ENCODE results near the gene KIF1C. TPM values are rescaled to one million over a fixed set of nuclear protein-coding genes. Genes with fewer than 3 reads are reported as not detected.
"Not testable (repeated sequence)": the region's sequence is repeated elsewhere in the genome, so short reads cannot be mapped to it uniquely, and the experiment has no call there.

KIF1C gene
- polyA plus RNA-seq, 2 donors: 64.7 to 71.6 TPM

DNA sequence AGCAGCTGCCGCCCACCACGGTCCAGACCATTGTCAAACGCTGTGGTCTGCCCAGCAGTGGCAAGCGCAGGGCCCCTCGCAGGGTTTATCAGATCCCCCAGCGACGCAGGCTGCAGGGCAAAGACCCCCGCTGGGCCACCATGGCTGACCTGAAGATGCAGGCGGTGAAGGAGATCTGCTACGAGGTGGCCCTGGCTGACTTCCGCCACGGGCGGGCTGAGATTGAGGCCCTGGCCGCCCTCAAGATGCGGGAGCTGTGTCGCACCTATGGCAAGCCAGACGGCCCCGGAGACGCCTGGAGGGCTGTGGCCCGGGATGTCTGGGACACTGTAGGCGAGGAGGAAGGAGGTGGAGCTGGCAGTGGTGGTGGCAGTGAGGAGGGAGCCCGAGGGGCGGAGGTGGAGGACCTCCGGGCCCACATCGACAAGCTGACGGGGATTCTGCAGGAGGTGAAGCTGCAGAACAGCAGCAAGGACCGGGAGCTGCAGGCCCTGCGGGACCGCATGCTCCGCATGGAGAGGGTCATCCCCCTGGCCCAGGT lies 24.5 kb downstream of the KIF1C start:
- H3K4me3 ChIP-seq (ENCODE audit: low read depth in 1 of 2, low read length in 2 of 2): no peak overlapping the region
- H3K4me1 ChIP-seq (ENCODE audit: control insufficient read depth in 2 of 2, insufficient read depth in 2 of 2, low read length in 1 of 2): no peaks in the 10 kb centered on the region
- 94 to 95% methylated on average over 30 of the region's 30 CpGs for WGBS, 2 donors
- H3K36me3 ChIP-seq (ENCODE audit: control insufficient read depth in 2 of 2, insufficient read depth in 2 of 2, low read length in 1 of 2): peaks cover 7 to 50% of the 10 kb centered on the region in 2 donors
- no peaks in the 10 kb centered on the region for H3K9me3 ChIP-seq (ENCODE audit: control insufficient read depth in 2 of 2, insufficient read depth in 1 of 2, low read depth in 1 of 2, low read length in 1 of 2)
- no peak overlapping the region for H3K27ac ChIP-seq (ENCODE audit: low read depth in 2 of 2, low read length in 1 of 2)
- no peaks in the 10 kb centered on the region for H3K27me3 ChIP-seq (ENCODE audit: control insufficient read depth in 1 of 2, insufficient read depth in 2 of 2, low read length in 2 of 2)

DNA sequence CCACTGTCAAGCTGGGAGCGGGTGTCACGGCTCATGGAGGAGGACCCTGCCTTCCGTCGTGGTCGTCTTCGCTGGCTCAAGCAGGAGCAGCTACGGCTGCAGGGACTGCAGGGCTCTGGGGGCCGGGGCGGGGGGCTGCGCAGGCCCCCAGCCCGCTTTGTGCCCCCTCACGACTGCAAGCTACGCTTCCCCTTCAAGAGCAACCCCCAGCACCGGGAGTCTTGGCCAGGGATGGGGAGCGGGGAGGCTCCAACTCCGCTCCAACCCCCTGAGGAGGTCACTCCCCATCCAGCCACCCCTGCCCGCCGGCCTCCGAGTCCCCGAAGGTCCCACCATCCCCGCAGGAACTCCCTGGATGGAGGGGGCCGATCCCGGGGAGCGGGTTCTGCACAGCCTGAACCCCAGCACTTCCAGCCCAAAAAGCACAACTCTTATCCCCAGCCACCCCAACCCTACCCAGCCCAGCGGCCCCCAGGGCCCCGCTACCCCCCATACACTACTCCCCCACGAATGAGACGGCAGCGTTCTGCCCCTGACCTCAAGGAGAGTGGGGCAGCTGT lies 25.9 kb downstream of the KIF1C start:
- peaks cover 7 to 47% of the 10 kb centered on the region in 2 donors for H3K36me3 ChIP-seq (ENCODE audit: control insufficient read depth in 2 of 2, insufficient read depth in 2 of 2, low read length in 1 of 2)
- no peaks in the 10 kb centered on the region for H3K27me3 ChIP-seq (ENCODE audit: control insufficient read depth in 1 of 2, insufficient read depth in 2 of 2, low read length in 2 of 2)
- 92% methylated on average over 29 of the region's 29 CpGs for WGBS, 2 donors
- no peaks in the 10 kb centered on the region for H3K4me1 ChIP-seq (ENCODE audit: control insufficient read depth in 2 of 2, insufficient read depth in 2 of 2, low read length in 1 of 2)
- no peak overlapping the region for H3K27ac ChIP-seq (ENCODE audit: low read depth in 2 of 2, low read length in 1 of 2)
- H3K9me3 ChIP-seq (ENCODE audit: control insufficient read depth in 2 of 2, insufficient read depth in 1 of 2, low read depth in 1 of 2, low read length in 1 of 2): no peaks in the 10 kb centered on the region
- H3K4me3 ChIP-seq (ENCODE audit: low read depth in 1 of 2, low read length in 2 of 2): no peak overlapping the region

DNA sequence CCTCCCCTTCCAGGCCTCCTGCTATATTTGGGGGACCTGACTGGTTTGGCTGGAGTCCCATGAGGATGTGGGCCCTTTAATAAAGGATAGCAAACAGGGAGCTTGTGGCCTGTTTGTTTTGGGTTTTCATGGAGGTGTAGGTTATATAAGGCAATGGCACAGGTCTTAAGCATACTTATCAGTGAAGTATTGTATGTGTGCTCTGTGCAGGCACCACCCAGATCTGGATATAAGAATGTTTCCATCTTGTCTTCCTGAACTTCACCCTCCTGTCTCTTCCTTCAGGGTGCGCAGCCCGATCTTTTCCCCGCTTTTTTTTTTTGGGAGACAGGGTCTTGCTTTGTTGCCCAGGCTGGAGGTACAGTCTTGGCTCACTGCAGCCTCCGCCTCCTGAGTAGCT lies 26.9 kb downstream of the KIF1C start:
- peaks cover 7 to 42% of the 10 kb centered on the region in 2 donors for H3K36me3 ChIP-seq (ENCODE audit: control insufficient read depth in 2 of 2, insufficient read depth in 2 of 2, low read length in 1 of 2)
- H3K9me3 ChIP-seq (ENCODE audit: control insufficient read depth in 2 of 2, insufficient read depth in 1 of 2, low read depth in 1 of 2, low read length in 1 of 2): no peaks in the 10 kb centered on the region
- no peak overlapping the region for H3K4me3 ChIP-seq (ENCODE audit: low read depth in 1 of 2, low read length in 2 of 2)
- H3K4me1 ChIP-seq (ENCODE audit: control insufficient read depth in 2 of 2, insufficient read depth in 2 of 2, low read length in 1 of 2): no peaks in the 10 kb centered on the region
- 91 to 94% methylated on average over 4 of the region's 4 CpGs for WGBS, 2 donors
- no peak overlapping the region for H3K27ac ChIP-seq (ENCODE audit: low read depth in 2 of 2, low read length in 1 of 2)
- H3K27me3 ChIP-seq (ENCODE audit: control insufficient read depth in 1 of 2, insufficient read depth in 2 of 2, low read length in 2 of 2): no peaks in the 10 kb centered on the region

DNA sequence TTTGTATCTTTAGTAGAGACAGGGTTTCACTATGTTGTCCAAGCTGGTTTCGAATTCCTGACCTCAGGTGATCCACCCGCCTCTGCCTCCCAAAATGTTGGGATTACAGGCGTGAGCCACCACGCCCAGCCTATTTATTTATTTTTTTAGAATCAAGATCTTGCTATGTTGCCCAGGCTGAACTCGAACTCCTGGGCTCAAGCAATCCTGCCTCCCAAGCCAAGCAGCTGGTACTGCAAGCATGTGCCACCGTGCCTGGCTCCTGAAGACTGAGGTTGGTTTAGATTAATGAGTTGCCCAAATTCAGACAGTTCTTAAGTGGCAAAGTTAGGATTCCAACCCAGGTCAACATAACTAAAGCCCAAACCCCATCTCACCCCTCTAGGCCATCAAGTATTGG lies 29.5 kb downstream of the KIF1C start:
- H3K4me1 ChIP-seq (ENCODE audit: control insufficient read depth in 2 of 2, insufficient read depth in 2 of 2, low read length in 1 of 2): no peaks in the 10 kb centered on the region
- H3K4me3 ChIP-seq (ENCODE audit: low read depth in 1 of 2, low read length in 2 of 2): no peak overlapping the region
- H3K27ac ChIP-seq (ENCODE audit: low read depth in 2 of 2, low read length in 1 of 2): no peak overlapping the region
- no peaks in the 10 kb centered on the region for H3K9me3 ChIP-seq (ENCODE audit: control insufficient read depth in 2 of 2, insufficient read depth in 1 of 2, low read depth in 1 of 2, low read length in 1 of 2)
- H3K27me3 ChIP-seq (ENCODE audit: control insufficient read depth in 1 of 2, insufficient read depth in 2 of 2, low read length in 2 of 2): no peaks in the 10 kb centered on the region
- 80 to 84% methylated on average over 6 of the region's 6 CpGs for WGBS, 2 donors
- H3K36me3 ChIP-seq (ENCODE audit: control insufficient read depth in 2 of 2, insufficient read depth in 2 of 2, low read length in 1 of 2): peaks cover 0 to 18% of the 10 kb centered on the region in 2 donors

DNA sequence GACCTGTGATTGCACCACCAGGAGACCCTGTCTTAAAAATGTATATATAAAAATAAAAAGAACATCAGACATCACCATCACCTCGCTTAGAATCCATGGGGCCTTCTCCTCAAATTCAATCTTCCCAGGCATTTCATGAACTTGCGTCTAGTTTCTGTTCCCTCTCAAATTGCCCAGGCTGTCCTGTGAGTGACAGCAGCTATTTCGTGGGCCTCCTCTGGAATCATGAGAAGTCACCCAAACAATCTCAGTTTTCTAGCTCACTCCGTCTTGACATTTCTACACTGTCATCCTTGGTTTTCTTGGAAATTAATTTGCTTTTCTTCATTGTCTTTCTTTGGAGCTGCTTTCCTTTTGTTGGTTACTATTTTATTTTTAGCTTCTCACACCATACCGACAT lies 30.2 kb downstream of the KIF1C start:
- H3K4me1 ChIP-seq (ENCODE audit: control insufficient read depth in 2 of 2, insufficient read depth in 2 of 2, low read length in 1 of 2): no peaks in the 10 kb centered on the region
- H3K36me3 ChIP-seq (ENCODE audit: control insufficient read depth in 2 of 2, insufficient read depth in 2 of 2, low read length in 1 of 2): peaks cover 0 to 17% of the 10 kb centered on the region in 2 donors
- 78 to 79% methylated on average over 5 of the region's 5 CpGs for WGBS, 2 donors

DNA sequence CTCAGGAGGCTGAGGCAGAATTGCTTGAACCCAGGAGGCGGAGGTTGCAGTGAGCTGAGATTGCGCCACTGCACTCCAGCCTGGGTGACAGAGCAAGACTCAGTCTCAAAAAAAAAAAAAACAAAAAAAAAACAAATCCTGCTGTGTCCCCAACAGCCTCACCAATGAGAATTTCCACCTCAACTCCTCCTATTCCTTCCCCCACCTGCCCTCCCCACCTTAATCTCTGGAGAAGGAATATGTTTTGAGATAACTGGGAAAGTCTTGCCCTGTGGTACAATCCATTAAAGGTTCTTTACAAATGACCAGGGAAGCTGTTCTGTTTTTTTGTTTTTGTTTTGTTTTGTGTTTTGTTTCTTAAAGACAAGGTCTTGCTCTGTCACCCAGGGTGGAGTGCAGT lies 32.4 kb downstream of the KIF1C start:
- not testable (repeated sequence) for H3K9me3 ChIP-seq (ENCODE audit: control insufficient read depth in 2 of 2, insufficient read depth in 1 of 2, low read depth in 1 of 2, low read length in 1 of 2); H3K4me1 ChIP-seq (ENCODE audit: control insufficient read depth in 2 of 2, insufficient read depth in 2 of 2, low read length in 1 of 2); H3K36me3 ChIP-seq (ENCODE audit: control insufficient read depth in 2 of 2, insufficient read depth in 2 of 2, low read length in 1 of 2); H3K27ac ChIP-seq (ENCODE audit: low read depth in 2 of 2, low read length in 1 of 2); H3K4me3 ChIP-seq (ENCODE audit: low read depth in 1 of 2, low read length in 2 of 2); H3K27me3 ChIP-seq (ENCODE audit: control insufficient read depth in 1 of 2, insufficient read depth in 2 of 2, low read length in 2 of 2)
- 91 to 93% methylated on average over 2 of the region's 2 CpGs for WGBS, 2 donors

More for the DNA sequence above, 30.2 kb downstream of the KIF1C start:
- Histone ChIP-seq H3K27me3 (ENCODE audit: control insufficient read depth in 1 of 2, insufficient read depth in 2 of 2, low read length in 2 of 2) (no peaks in the 10 kb centered on the region), H3K9me3 (ENCODE audit: control insufficient read depth in 2 of 2, insufficient read depth in 1 of 2, low read depth in 1 of 2, low read length in 1 of 2) (no peaks in the 10 kb centered on the region), H3K4me3 (ENCODE audit: low read depth in 1 of 2, low read length in 2 of 2) (no peak overlapping the region), H3K27ac (ENCODE audit: low read depth in 2 of 2, low read length in 1 of 2) (no peak overlapping the region)

DNA sequence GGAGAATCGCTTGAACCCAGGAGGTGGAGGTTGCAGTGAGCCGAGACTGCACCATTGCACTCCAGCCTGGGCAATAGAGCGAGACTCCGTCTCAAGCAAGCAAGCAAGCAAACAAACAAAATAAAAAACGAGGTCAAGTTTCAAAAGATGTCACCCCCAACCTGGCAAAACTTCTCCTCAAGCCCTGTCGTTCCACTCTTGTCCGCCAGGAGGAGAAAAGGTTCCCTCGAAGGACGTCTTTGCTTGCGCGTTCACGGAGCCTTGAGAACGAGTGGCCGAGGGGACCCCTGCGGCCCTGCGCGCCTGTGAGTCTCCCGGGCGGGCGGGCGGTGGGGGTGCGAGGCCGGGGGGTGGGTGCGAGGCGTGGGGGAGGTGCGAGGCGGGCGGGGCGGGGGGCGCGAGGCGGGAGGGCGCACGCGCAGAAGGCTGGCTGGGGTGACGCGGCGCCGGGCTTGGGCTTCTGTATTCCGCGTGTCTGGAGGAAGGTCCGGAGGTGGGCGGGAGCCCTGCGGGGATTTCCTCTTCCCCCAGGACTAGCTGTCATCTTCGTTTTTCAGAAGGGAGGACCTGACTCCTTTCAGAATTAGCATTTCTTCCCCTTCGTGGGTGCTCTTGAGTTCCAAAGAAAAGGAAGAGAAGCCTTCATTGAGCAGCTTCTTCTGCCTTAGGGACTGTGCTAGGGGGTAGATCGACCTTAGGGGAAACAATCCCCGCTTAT lies 33.8 kb downstream of the KIF1C start:
- Histone ChIP-seq H3K4me3 (ENCODE audit: low read depth in 1 of 2, low read length in 2 of 2) (peak overlapping the region; percentile 27 to 64), H3K4me1 (ENCODE audit: control insufficient read depth in 2 of 2, insufficient read depth in 2 of 2, low read length in 1 of 2) (peaks cover 0 to 2% of the 10 kb centered on the region in 2 donors), H3K27me3 (ENCODE audit: control insufficient read depth in 1 of 2, insufficient read depth in 2 of 2, low read length in 2 of 2) (no peaks in the 10 kb centered on the region), H3K9me3 (ENCODE audit: control insufficient read depth in 2 of 2, insufficient read depth in 1 of 2, low read depth in 1 of 2, low read length in 1 of 2) (no peaks in the 10 kb centered on the region), H3K27ac (ENCODE audit: low read depth in 2 of 2, low read length in 1 of 2) (no peak overlapping the region), H3K36me3 (ENCODE audit: control insufficient read depth in 2 of 2, insufficient read depth in 2 of 2, low read length in 1 of 2) (peaks cover 0 to 3% of the 10 kb centered on the region in 2 donors)
- WGBS, 2 donors: 3 to 4% methylated on average over 32 to 48 of the region's 48 CpGs

DNA sequence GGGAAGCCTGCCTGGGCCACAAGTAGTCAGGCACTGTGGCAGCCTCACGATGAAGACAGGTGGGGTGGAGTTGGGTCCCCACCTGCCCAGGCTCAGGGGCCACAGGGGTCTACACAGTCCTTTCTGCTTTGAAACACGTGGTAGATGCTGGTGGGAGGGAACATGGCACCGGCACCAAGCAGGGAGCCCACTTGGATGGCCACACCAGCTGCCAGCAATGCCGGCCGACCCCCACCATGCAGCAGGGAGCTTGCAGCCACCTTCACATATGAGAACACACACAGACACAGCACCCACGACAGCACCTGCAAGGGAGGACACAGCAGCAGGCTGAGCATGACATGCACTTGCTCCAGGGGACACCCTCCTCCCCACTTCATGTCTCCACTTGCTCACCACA lies 35.1 kb downstream of the KIF1C start:
- Histone ChIP-seq H3K4me1 (ENCODE audit: control insufficient read depth in 2 of 2, insufficient read depth in 2 of 2, low read length in 1 of 2) (peaks cover 0 to 2% of the 10 kb centered on the region in 2 donors), H3K27ac (ENCODE audit: low read depth in 2 of 2, low read length in 1 of 2) (no peak overlapping the region), H3K4me3 (ENCODE audit: low read depth in 1 of 2, low read length in 2 of 2) (no peak overlapping the region), H3K9me3 (ENCODE audit: control insufficient read depth in 2 of 2, insufficient read depth in 1 of 2, low read depth in 1 of 2, low read length in 1 of 2) (no peaks in the 10 kb centered on the region), H3K27me3 (ENCODE audit: control insufficient read depth in 1 of 2, insufficient read depth in 2 of 2, low read length in 2 of 2) (no peaks in the 10 kb centered on the region), H3K36me3 (ENCODE audit: control insufficient read depth in 2 of 2, insufficient read depth in 2 of 2, low read length in 1 of 2) (peaks cover 0 to 3% of the 10 kb centered on the region in 2 donors)
- WGBS, 2 donors: 85 to 92% methylated on average over 6 of the region's 6 CpGs

DNA sequence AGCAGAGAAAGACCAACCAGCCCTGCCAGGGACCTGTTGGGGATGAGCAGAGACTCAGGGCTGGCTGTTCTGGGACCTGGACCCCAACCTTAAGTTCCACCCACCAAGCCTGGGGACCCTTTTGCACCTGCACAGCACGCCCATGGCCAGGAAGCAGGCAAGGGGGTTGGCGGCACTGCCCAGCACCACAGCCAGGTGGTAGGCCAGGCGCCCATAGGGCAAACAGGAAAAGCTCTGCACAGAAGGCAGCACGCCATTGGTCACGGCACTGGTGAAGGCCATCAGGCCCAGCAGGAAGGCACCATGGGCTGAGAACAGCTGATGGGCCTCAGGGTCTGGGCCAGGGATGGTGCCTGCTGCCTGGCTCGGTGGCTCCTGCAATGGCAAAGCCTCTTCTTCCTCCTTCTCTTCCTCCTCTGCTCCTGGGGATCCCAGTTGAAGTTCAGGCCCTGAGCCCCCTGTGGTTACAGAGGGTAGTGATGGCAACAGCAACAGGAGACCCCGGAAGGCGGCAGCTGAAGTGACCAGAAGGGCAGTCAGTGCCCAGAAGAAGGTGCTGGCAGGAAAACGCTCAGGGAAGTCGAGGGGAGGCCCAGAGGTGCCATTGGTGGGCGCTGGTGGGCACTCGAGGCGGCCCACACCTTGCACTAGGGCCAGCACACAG lies 35.7 kb downstream of the KIF1C start:
- Histone ChIP-seq H3K27me3 (ENCODE audit: control insufficient read depth in 1 of 2, insufficient read depth in 2 of 2, low read length in 2 of 2) (no peaks in the 10 kb centered on the region), H3K9me3 (ENCODE audit: control insufficient read depth in 2 of 2, insufficient read depth in 1 of 2, low read depth in 1 of 2, low read length in 1 of 2) (no peaks in the 10 kb centered on the region), H3K27ac (ENCODE audit: low read depth in 2 of 2, low read length in 1 of 2) (no peak overlapping the region), H3K36me3 (ENCODE audit: control insufficient read depth in 2 of 2, insufficient read depth in 2 of 2, low read length in 1 of 2) (peaks cover 0 to 3% of the 10 kb centered on the region in 2 donors), H3K4me3 (ENCODE audit: low read depth in 1 of 2, low read length in 2 of 2) (no peak overlapping the region), H3K4me1 (ENCODE audit: control insufficient read depth in 2 of 2, insufficient read depth in 2 of 2, low read length in 1 of 2) (peaks cover 0 to 2% of the 10 kb centered on the region in 2 donors)
- WGBS, 2 donors: 84 to 92% methylated on average over 13 of the region's 13 CpGs
